NCI-H2107 treated with DMSO at 0.1 percent for 48 hours (cell line): ENCODE data around the gene HP.
"Not testable (repeated sequence)": the region's sequence is repeated elsewhere in the genome, so short reads cannot be mapped to it uniquely, and the experiment has no call there.

Experiments
- DNase-seq: peaks from one replicate; lab custom pipeline; 2025; ENCODE audit not compliant: unreplicated experiment; lab: John Stamatoyannopoulos, UW

Gene HP

DNA sequence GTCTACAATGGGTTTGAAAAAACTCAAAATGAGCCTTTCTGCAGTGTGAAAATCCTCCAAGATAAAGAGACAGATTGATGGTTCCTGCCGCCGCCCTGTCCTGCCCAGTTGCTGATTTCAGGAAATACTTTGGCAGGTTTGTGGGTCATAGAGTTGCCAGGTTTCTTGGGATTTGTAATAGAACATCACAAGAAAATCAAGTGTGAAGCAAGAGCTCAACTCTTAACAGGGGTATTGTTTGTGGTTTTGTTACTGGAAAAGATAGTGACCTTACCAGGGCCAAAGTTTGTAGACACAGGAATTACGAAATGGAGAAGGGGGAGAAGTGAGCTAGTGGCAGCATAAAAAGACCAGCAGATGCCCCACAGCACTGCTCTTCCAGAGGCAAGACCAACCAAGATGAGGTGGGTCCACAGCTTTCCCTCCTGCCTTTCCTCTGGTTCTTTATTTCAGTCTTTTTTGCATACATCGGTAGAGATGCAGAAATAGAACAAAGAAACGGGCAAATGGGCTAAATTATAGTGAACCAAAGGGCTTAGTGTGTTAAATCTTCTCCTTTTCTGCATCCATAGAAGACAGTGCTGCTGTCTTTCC is at the start of gene HP:
Gene HP (plus strand): TSS at position 252 of the 594 bp plus-strand sequence. CDS start 148 bp downstream, at position 400.
- not testable (repeated sequence) for DNase-seq

GRCh38 chr16:72008065-72008423 is 46.3 kb upstream of the HP start:
- DNase-seq, result not testable (repeated sequence)

DNA sequence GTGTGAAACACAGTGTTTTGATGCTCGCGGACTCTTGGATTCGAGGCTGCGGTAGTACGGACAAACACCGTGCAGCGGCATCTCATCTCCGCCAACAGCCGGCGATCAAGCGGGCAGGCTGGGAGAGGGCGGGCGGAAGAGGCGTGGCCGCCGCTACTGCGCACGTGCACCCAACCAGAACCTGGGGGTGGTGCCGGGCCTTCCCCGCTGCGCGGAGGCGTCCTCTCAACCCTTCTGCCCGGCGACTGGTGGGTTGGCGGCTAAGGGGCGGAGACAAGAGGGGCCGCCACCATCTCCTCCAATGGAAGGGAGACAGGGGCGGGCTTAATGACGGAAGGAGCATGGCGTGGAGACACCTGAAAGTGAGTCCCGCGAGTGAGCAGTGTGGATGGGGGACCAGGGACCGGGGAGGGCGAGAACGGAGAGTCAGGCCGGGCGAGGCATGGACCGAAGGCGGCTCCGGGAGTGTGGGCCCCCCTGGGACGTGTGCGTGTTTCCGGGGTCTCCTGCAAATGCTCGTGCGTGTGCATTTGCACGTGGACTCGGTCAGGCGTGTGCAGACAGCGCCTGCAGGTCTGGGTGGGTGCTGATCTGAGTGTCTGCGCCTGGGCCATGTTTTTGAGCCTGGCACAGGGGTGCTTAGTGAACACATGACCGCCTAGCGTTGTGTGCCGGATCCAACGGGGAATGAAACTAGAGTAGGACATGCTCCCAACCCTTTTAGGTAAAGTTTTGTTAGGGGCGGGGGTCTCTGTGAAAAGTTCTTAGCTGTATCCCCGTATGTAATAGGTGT is 45.7 kb upstream of the HP start, which contains the start of gene DHODH:
Gene DHODH (plus strand): TSS at position 321 of the 793 bp plus-strand sequence. CDS start 21 bp downstream, at position 342.
- peak; percentile 95 for DNase-seq

DNA sequence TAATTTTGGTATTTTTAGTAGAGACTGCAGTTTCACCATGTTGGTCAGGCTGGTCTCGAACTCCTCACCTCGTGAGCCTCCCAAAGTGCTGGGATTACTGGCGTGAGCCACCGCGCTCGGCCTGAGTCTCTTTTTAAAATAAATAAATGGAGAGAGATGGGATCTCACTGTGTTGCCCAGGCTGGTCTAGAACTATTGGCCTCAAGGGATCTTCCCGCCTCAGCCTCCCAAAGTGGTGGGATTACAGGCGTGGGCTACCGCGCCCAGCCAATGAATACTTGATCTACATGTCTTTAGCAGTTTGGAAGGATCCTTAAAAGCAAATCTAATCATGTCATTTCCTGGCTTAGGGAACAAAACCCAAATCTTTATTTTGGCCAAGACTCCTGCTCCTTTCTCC is 44.5 kb upstream of the HP start:
- DNase-seq, result no peak

GRCh38 chr16:72012607-72013006 is 41.7 kb upstream of the HP start:
- DNase-seq, result no peak

- peak; percentile 13 for DNase-seq
These were observed 40.9 kb upstream of the HP start for GRCh38 chr16:72013389-72013788.

DNA sequence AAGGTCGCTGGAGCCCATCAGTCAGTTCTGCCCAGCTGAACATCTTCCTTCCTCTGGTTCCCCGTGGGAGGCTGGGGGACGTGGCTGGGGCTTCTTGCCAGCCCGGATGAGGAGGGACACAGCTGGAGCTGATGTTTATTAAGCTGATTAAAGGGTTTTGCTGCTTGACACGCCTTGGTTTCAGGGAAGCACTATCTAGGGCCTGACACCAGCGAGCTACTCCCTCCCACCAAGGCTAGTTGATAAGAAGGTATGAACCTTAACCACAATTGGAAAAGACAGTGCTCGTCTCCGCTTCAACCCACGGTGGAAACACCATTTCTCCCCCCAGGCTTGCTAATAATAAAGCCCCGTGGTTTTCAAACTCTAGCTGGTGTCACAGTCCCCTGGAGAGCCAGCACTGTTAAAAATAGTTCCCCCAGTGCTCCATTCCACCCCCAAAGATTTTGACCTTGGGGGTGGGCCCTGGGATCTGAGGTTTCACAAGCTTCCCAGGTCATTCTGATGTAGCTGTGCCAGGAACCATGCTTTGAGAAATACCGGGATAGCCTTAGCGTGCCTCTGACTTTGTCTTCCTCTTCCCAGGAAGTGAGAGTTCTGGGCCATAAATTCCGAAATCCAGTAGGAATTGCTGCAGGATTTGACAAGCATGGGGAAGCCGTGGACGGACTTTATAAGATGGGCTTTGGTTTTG is 40.3 kb upstream of the HP start:
- DNase-seq, result no peak

GRCh38 chr16:72014675-72015074 is 39.6 kb upstream of the HP start:
- DNase-seq, result no peak

GRCh38 chr16:72015124-72015523 is 39.2 kb upstream of the HP start:
- DNase-seq, result no peak

DNA sequence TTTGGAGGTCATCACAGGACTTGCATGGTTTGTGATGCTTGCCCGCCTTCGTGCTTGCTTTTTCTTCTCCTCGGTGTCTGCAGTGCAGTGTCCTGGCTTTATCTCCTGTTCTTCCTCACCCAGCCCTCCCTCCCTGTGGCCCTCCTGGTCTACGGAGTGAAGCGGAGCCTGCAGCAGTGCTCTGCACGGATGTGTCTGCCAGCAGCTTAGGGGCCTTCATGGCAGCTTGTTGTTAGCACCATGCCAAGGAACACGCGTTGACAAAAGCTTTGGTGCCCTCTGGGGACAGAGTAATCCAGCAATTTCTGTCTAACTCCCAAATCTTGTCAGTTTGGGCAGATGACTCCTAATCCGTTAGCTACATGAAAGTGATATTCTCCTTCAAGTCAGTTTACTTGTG is 35.8 kb upstream of the HP start:
- DNase-seq, result no peak

DNA sequence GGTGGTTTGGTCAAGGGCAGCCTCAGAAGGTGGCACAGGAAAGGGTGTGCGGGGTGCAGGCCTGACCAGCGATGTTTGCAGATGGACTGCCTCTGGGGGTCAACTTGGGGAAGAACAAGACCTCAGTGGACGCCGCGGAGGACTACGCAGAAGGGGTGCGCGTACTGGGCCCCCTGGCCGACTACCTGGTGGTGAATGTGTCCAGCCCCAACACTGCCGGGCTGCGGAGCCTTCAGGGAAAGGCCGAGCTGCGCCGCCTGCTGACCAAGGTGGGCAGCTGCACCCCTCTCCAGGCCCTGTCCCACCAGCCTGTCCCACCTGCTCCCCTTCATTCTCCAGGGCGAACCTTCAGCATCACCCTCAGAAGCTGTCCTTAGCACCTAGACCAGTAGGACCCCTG is 33.3 kb upstream of the HP start:
- no peak for DNase-seq

- DNase-seq, result no peak
These were observed 32.2 kb upstream of the HP start for GRCh38 chr16:72022127-72022526.

DNA sequence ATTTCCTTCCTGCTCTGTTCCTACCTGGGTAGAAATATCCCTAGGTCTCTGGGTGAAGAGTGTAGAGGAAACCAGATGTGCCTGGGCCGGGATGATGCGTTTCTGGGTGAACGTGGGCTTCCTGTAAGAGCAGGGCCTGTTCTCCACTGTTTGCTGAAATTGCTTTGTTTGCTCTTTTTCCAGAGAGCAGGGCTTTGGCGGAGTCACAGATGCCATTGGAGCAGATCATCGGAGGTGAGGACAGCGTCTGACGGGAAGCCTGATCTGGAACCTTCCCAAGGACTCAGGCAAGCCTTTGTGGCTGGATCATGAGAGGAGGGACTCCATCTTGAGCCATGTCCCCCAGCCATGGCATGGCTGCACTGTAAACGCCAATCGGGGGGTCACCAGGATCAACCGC is 30.3 kb upstream of the HP start:
- DNase-seq, result no peak

- no peak for DNase-seq
These were observed 29.4 kb upstream of the HP start for GRCh38 chr16:72024862-72025382.

GRCh38 chr16:72025404-72026114 is 28.7 kb upstream of the HP start:
- DNase-seq, result no peak

GRCh38 chr16:72027669-72028378 is 26.5 kb upstream of the HP start:
- no peak for DNase-seq

GRCh38 chr16:72029567-72030271 is 24.6 kb upstream of the HP start:
- DNase-seq, result no peak

- DNase-seq, result no peak
These were observed 20.9 kb upstream of the HP start for GRCh38 chr16:72033437-72033836.

DNA sequence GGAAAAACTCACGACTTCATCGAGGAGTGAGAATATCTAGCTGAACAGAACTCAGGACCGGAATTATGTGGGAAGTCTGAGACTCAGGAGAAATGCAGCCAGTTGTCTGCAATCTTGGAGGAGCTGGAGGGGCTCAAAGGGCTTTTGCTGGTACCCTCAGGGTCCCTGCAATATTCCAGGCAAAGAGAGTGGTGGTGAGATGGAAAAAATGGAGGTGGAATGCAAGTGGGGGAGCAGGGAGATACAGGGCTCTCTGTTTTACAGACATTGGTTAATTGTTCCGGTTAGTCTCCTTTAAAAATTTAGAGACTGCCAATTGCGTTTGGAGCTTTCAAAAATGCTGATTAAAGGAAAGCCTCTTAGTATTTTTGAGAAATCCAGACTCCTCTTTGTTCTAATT is 18.2 kb upstream of the HP start:
- DNase-seq, result no peak

DNA sequence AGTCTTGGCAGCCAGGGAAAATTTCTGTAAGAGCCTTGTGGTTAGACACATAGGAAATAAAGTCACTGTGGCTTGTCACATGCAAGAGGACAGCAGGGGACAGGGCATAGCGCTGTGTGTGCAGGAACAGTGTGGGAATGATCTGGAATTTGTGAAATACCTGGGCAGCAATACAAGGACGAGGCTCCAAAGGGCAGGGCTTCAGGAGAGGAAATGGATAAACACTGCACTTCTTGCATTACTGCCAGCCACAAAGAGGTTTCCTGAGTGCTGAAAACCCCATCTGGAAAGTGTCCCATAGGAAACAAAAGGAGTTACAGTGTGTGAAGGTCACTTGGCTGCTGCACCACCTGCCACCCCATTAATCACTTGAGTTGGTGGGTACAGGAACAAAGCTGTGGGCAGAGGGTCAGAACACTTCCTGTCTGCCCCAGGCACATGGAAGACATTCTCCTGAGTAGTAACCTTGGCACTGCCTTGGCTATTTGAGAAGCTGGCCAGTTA is 12.1 kb upstream of the HP start:
- DNase-seq, result peak; percentile 28
